ENCODE results near the gene FDXR. TPM values are rescaled to one million over a fixed set of nuclear protein-coding genes. Genes with fewer than 3 reads are reported as not detected.

The FDXR gene
- polyA plus RNA-seq, 6 donors from 2014 or later, result 1.2 to 6.1 (median 3.9) TPM; not detected in 1

DNA sequence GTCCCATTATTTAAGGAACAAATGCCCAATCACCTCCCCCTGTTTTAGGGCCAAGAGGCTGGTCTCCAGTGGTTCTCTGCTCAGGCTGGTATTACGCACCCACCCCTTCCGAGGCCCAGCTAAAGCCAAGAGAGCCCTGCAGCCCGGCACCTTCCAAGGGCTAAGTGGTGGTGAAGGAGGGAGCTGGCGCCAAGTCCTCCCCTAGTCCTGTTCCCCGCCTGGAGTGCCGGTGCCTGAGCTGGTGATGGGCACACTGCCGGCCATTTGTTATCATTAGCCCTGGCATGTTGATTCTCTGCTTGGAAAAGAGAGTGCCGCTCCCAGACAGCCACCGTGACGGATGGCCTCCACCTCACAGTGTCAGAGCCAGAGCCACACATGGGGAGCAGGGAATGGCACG is 45.0 kb downstream of the FDXR start:
- peak overlapping the region in 1 of 8 donors; percentile 25 for H3K4me3 Mint-ChIP-seq
- peaks cover 8 to 10% (median 8%) of the 10 kb centered on the region in 3 donors for H3K4me1 Mint-ChIP-seq
- no peak overlapping the region for H3K27ac Mint-ChIP-seq
- H3K9me3 Mint-ChIP-seq, result no peaks in the 10 kb centered on the region
- no peaks in the 10 kb centered on the region for H3K36me3 Mint-ChIP-seq
- ATAC-seq (ENCODE audit: low read depth in 2 of 2), result no peak
- no peaks in the 10 kb centered on the region for H3K27me3 Mint-ChIP-seq
- DNase-seq, result no peak

DNA sequence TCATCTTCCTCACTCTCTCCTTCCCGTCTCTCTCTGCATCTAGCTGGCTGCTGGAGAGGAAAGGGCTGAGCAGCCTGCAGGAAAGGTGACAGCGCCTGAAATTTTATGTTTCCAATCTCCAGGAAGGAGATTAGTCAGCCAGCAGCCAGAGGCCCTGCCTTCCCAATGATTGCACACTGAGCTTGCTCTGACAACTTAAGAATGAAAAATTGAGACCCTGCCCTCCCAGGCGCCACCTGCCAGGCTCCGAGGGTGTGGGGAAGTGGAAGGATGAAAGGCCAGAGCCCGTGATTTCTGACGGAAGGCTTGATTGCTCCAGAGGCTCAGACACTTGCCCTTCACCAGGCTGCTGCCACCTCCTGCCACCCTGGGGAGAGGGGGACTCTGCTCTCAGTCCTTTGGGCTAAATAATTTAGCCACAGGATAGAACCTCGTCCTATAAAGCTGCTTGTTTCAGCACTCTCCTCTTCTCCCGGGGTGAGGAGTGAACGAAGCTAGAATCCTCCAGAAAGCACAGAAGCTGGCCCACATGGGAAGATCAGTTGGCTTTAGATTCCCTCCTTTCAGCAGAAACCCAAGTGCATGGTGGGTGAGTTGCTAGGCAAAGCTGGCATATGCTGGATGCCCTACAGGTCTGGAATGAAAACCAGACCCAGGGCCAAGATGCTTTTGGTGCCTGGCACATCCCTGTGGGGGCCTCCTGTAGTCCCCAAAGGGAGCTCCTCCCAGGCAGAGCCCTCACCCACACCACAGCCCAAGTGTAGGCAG is 46.7 kb downstream of the FDXR start:
- Mint-ChIP-seq H3K27me3 (no peaks in the 10 kb centered on the region), H3K36me3 (no peaks in the 10 kb centered on the region), H3K4me1 (no peaks in the 10 kb centered on the region), H3K9me3 (no peaks in the 10 kb centered on the region), H3K27ac (no peak overlapping the region), H3K4me3 (no peak overlapping the region)
- no peak for ATAC-seq (ENCODE audit: low read depth in 2 of 2)
- no peak for DNase-seq

DNA sequence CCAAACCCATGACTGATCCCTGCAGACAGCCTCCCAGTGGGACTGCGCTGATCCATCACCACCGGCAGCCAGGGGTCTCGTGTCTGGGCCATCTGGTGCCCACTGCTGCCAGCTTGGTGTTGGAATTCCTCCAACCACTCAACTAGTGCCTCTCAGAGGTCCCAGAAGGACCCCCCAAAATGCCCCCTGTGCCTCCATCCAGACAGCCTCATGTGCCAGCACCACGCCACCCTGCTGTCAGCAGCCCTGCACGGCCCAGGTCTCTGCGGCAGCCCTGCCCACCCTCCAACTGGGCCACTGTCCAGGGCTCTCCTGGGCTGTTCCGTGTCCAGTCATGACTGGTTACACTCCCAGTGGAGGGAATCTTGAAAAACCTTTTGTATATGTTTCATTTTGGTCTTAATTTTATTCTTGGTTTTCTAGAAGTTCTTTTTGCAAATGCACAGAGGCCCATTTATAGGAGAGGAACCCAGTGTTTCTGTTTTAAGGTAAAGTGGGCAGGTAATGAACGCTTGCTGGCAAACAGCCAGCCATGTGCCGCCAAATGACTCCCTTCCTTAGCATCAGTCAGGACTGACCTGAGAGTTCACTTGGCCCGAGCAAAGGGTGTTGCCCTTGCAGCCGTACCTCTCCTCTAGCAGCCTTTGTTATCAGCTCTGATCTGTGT is 47.7 kb downstream of the FDXR start:
- ATAC-seq (ENCODE audit: low read depth in 2 of 2), result no peak
- Mint-ChIP-seq H3K4me3 (no peak overlapping the region), H3K9me3 (no peaks in the 10 kb centered on the region), H3K27me3 (no peaks in the 10 kb centered on the region), H3K27ac (no peak overlapping the region), H3K36me3 (no peaks in the 10 kb centered on the region), H3K4me1 (no peaks in the 10 kb centered on the region)
- no peak for DNase-seq

DNA sequence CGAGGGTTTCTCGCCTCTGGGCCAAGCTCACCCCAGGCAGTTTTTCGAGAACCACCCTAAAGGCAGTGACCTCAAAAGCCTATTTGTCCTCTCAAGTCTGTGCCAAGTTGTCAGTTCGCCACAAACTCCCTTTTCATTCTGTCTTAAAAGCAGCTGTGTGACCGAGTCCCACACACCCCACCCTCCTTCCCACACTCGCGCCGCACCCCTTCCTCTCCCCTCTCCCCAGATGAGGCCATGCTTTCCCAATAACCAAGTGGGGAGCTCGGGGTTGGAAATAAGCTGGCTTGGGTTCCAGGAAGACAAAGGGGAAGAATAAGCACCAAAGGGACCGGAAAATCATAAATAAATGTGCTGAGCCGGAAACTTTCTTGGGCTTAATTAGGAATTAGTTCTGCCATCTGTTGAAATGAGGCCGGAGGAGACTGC is 49.8 kb downstream of the FDXR start:
- H3K9me3 Mint-ChIP-seq, result no peaks in the 10 kb centered on the region
- no peak overlapping the region for H3K4me3 Mint-ChIP-seq
- H3K27me3 Mint-ChIP-seq, result no peaks in the 10 kb centered on the region
- H3K27ac Mint-ChIP-seq, result no peak overlapping the region
- H3K4me1 Mint-ChIP-seq, result no peaks in the 10 kb centered on the region
- no peak for DNase-seq
- no peak for ATAC-seq (ENCODE audit: low read depth in 2 of 2)
- peaks cover 0 to 8% of the 10 kb centered on the region in 2 donors for H3K36me3 Mint-ChIP-seq

DNA sequence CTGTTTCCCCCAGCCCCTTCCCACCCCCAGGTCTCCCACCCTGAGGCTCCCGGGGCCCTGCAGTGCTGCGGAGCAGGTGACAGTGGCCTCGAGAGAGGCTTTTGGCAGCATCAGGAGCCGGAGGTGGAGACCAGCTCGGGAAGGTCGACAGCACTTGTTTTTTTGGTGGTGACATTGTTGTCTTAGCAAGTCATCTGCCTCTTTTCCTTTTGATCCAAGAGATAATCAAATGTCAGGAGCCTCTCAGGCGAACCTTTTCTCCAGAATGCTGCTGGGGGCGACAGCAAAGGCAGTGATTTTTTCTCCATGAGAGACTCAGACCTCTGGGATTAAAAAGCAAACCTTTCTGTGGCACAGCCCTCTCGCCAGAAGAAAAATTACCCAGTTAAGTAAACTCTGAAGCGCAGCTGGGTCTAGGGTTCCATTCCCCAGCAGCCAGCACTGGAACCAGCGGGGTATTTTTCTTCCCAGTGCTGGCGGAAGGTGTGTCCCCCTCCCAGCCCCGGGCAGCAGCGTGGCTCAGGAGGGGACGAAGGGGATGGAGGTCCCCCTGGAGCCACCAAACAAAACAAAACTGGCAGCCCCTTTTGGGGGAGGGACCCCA is 50.4 kb downstream of the FDXR start:
- ATAC-seq (ENCODE audit: low read depth in 2 of 2) (no peak), DNase-seq (no peak)
- Mint-ChIP-seq H3K9me3 (no peaks in the 10 kb centered on the region), H3K36me3 (peaks cover 0 to 8% of the 10 kb centered on the region in 2 donors), H3K27me3 (no peaks in the 10 kb centered on the region), H3K27ac (no peak overlapping the region), H3K4me1 (no peaks in the 10 kb centered on the region), H3K4me3 (no peak overlapping the region)

DNA sequence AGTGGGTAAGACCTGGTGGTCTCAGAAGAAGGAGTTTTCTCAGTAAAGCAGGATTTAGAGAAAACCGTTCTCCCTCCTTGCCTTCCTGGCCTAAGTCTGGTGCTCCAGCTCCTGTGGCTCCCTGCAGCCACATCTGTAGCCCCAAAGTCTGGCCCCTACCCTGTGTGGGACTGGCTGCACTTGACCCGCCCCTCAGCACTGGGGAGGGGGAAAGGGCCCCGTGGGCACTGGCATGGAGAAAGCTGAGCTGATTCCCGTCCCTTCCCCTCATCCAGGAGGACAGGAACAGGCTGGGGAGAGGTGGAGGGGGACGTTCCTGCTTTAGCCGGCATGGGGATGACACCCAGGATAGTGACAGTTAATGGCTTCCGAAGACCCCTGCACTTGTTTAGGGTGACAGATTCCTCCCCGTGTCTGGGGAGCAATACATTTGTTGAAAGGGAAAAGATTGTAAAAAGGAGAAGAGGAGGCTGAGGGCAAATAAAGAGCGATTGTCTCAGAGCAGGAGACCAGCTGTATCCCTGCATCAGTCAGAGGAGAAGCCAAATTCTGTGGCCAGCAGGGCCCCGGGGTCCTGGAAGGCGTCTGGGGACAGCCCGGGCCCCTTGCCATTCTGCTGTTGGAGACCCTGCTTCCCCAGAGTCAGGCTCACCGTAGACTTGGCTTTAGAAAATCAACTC is 51.0 kb downstream of the FDXR start:
- peaks cover 0 to 8% of the 10 kb centered on the region in 2 donors for H3K36me3 Mint-ChIP-seq

GRCh38 chr17:74819801-74820436 is 52.9 kb downstream of the FDXR start:
- Mint-ChIP-seq H3K9me3 (no peaks in the 10 kb centered on the region), H3K36me3 (peaks cover 0 to 8% of the 10 kb centered on the region in 2 donors), H3K4me3 (no peak overlapping the region), H3K27me3 (no peaks in the 10 kb centered on the region), H3K27ac (peak overlapping the region in 1 of 6 donors; percentile 12), H3K4me1 (peaks cover 0 to 3% (median 0%) of the 10 kb centered on the region in 3 donors)
- DNase-seq, result no peak
- no peak for ATAC-seq (ENCODE audit: low read depth in 2 of 2)

More for the DNA sequence above, 51.0 kb downstream of the FDXR start:
- Mint-ChIP-seq H3K4me3 (no peak overlapping the region), H3K27ac (peak overlapping the region in 1 of 6 donors; percentile 44), H3K4me1 (no peaks in the 10 kb centered on the region), H3K27me3 (no peaks in the 10 kb centered on the region), H3K9me3 (no peaks in the 10 kb centered on the region)
- no peak for DNase-seq
- no peak for ATAC-seq (ENCODE audit: low read depth in 2 of 2)

DNA sequence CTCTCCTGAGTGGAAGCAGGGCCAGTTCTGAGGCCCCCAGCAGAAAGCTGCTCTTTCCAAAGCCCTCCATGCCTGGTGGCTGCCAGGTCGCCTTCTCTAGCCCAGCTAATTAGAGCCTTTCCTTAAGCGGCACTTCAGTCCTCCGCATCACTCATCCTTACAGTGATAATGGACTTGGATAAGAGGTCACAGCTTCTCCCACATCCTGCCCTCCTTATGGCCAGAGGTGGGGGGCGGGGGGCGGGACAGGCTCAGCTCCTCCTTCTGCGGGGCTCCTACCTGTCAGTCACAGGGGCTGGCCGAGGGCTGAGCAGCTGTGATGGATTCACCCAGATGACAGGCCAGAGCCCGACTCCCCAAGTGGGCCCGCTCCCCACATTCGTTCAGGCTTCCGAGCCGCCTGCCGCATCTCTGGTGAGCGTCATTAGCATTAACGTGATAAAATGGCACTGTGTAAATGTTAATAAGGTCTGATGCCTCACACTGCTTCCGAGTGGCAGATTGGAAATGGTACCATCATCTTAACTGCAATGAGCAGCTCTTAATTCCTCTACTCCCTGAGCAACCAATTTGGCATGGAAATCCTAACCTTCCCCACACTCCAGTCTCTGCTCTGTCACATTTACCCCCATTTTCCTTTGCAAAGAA is 54.4 kb downstream of the FDXR start:
- Mint-ChIP-seq H3K9me3 (no peaks in the 10 kb centered on the region), H3K27me3 (no peaks in the 10 kb centered on the region), H3K4me1 (peaks cover 0 to 5% (median 3%) of the 10 kb centered on the region in 3 donors), H3K27ac (no peak overlapping the region), H3K36me3 (peaks cover 0 to 8% of the 10 kb centered on the region in 2 donors), H3K4me3 (no peak overlapping the region)
- DNase-seq (no peak), ATAC-seq (ENCODE audit: low read depth in 2 of 2) (no peak)

DNA sequence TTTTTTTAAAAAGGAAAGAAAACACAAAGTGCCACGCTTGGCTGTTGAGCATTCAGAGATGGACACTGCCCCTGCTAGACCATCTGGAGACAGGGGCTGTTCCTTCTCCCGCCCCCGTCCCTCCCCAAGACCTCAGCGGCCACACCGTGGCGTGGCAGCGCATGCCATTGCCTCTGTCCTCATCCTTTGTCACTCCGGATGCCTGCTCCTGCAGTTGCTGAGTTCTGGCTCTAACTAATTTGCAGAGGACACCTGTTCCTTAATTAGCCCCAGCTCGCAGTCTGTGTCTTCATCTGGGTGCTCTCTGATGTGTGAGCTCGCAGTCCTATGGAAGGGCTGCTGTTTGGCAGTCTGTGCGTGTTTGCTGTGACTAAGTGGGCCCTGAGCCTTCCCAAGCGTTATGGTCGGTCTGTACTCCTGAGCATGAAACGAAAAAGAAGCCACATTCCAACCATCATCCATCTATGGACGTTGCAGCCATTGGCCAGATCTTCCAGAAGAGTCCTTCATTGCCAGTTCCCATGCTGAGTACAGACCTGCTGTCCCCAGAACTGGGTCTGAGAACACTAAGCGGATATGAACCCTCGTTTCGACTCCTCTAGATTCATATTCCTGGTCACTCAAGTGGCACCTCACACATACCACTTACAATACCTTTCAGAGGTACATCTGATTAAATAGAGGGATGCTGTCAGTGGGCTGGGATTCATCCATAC is 55.7 kb downstream of the FDXR start:
- ATAC-seq (ENCODE audit: low read depth in 2 of 2), result no peak
- Mint-ChIP-seq H3K4me3 (peak overlapping the region in 1 of 8 donors; percentile 44), H3K27me3 (no peaks in the 10 kb centered on the region), H3K27ac (no peak overlapping the region), H3K9me3 (no peaks in the 10 kb centered on the region), H3K36me3 (peaks cover 0 to 8% of the 10 kb centered on the region in 2 donors), H3K4me1 (peaks cover 0 to 9% (median 3%) of the 10 kb centered on the region in 3 donors)
- DNase-seq, result no peak

DNA sequence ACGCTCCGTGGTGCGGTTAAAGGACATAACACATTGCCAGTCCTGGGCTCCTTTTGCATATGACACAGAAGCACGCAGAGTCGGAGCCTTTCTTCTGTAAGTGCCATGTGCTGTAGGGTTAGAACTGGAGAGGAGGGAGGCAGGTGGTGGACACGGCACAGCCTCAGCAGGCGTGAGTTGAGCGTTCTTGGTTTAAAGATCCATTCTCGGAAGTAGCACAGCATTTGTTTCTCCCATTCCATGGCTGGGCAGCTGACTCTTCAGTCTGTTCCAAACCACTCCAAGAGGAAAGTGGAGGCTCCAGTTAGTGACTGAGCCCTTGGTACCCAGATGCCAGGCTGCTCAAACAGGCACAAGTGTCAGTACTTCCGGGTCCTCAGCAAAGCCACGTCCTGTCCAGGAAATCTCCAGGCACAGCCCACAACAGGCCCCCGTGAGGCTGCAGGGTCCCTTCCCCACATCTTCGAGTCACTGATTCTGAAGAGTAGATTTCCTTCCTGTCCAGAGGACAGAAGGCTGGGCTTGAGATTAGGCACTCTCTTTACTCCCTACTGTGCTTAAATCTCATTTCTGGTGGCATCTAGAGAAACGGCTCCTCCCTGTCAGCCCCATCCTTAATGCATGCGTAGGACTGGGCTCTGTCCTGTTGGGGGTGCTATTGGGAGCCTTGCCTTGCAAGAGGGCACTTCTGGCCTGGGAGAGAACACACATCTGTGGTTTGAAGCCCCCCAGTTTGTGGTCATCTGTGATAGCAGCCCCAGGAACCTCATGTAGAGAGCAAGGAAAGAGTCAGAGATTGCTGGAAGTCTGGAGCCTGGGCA is 57.0 kb downstream of the FDXR start:
- H3K27ac Mint-ChIP-seq, result peak overlapping the region in 2 of 6 donors; percentile 61 to 63

DNA sequence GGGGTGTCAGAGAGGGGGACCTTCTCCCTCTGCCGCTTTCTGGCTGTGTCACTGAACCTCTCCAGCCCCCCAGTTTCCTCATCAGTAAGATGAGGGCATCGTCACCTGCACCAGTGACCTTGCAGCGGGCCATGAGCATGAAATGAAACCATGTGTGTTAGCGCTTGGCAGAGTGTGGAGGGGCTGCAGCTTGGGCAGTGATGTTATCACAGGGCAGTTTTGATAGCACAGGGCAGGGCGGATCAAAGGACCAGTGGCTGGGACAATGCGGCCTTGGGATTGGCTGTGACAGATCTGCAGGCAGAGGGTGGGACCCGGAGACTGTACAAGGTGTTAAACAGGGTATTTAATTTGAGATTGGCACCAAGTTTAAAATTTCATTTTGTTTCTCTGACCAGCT is 57.7 kb downstream of the FDXR start:
- H3K27me3 Mint-ChIP-seq, result no peaks in the 10 kb centered on the region
- H3K4me3 Mint-ChIP-seq, result peak overlapping the region in 1 of 8 donors; percentile 33
- no peaks in the 10 kb centered on the region for H3K9me3 Mint-ChIP-seq
- peak overlapping the region in 1 of 6 donors; percentile 56 for H3K27ac Mint-ChIP-seq
- DNase-seq (no peak), ATAC-seq (ENCODE audit: low read depth in 2 of 2) (no peak)
- H3K4me1 Mint-ChIP-seq, result peaks cover 0 to 9% (median 3%) of the 10 kb centered on the region in 3 donors
- H3K36me3 Mint-ChIP-seq, result peaks cover 2 to 12% of the 10 kb centered on the region in 2 donors

More for the DNA sequence above, 57.0 kb downstream of the FDXR start:
- H3K4me1 Mint-ChIP-seq, result peaks cover 0 to 9% (median 3%) of the 10 kb centered on the region in 3 donors
- H3K27me3 Mint-ChIP-seq, result no peaks in the 10 kb centered on the region
- ATAC-seq (ENCODE audit: low read depth in 2 of 2), result no peak
- DNase-seq, result no peak
- peaks cover 0 to 8% of the 10 kb centered on the region in 2 donors for H3K36me3 Mint-ChIP-seq
- H3K9me3 Mint-ChIP-seq, result no peaks in the 10 kb centered on the region
- H3K4me3 Mint-ChIP-seq, result no peak overlapping the region

All from naive B cell (primary cell).